CD4-positive, alpha-beta T cell treated with Interleukin-6 at 100 ng/mL for 8 hours (primary cell): Measurements from ENCODE around the gene SVBP.
"Not testable (repeated sequence)": the region's sequence is repeated elsewhere in the genome, so short reads cannot be mapped to it uniquely, and the experiment has no call there.

Source experiments
- DNase-seq: peaks from one replicate; pipeline ENCODE4 v3.0.0-alpha.2; 2020; ENCODE audit warnings: mixed read lengths, low spot score

Gene SVBP

DNA sequence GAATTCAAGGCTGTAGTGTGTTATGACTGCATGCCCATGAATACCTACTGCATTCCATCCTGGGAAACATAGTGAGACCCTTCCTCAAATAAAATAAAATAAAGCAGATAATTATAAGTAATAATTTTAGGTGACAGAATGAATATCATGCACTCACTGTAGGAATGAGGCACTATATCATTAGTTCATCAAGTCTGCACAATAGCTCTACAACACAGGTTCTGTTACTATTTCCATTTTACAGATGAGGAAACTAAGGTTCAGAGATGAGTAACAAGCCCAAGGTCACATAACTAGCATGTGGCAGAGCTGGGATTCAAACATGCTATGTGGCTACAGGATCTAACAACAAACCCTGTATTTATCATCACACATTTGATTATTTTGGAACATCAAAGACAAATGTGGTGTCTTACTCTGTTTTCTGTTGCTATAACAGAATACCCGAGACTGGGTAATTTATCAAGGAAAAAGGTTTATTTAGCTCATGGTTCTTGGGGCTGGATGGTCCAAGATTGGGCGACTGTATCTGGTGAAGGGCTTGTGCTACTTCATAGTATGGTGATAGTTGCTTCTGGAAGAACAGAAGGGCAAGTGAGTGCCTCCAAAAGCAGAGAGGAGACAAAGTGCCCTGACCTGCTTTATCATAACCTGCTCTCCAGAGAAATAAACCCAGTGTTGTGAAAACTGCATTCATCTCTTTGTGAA lies 24.4 kb upstream of the SVBP start:
- DNase-seq: no peak

DNA sequence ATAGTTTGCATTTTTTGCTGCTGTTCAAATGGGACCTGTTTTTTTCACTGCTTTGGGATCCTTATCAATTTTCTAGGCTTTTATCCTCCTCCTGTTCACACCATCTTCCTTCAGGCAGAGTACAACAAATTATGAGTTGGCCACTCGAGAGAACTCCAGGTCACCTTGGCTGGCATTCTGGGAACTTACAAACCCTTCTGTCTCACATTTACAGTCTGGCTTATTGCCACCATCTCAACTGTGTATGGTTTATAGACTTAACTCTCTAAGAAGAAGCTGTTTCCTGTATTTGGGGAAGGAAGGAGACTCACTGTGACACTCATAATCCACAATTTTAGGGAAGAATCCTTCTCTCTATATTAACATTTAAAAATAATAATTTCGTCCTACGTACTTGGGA lies 23.8 kb upstream of the SVBP start:
- DNase-seq: no peak

DNA sequence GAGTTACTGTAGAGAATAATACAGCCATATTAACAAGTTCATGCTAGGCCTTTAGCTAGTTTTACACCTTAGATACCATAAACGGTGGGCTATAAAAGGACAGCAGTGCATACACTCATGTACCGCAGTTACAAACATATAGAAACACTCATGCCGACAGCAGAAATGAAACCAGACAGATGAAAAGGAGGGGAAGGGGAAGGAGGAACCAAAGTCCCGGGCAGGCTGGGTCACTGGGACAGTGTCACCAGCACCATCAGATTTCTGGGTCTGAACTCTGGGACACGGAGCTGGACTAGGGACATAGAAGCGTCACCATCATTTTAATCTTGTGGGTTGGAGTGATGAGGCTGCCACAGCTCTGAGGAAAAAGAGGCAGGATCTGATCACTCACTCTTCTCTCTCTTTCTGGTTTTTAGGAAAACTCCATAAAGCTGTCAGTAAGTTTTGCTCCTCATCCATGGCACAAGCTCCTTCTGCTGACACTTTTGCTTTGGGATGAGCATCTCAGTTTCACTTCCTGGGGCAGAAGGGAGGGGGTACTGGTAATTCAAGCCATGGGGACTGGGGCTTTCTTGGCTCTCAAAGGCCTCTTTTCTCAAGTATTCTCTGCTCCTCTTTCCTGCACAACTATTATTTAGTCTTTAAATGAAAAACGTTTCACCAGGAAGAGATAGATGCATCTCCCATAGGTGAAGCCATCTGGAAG lies 21.4 kb upstream of the SVBP start:
- no peak for DNase-seq

DNA sequence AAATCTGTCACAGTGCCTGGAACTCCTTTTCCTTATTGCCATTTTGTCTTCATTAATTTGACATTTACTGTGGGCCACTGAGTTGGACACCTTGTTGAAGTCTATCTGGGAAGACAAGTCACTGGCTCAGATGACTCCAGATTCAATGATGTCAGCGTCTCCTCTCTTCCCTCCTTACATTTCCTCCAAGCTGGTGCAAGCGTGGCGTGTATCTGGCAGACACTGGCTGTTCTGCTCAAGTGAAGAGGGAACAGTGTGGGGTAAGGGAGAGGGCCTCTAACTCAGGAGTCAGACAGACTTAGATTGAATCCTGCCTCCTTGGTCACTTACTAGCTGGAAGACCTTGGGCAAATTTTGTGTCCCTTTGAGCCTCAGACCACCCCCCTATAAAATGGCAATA lies 20.5 kb upstream of the SVBP start:
- DNase-seq: no peak

DNA sequence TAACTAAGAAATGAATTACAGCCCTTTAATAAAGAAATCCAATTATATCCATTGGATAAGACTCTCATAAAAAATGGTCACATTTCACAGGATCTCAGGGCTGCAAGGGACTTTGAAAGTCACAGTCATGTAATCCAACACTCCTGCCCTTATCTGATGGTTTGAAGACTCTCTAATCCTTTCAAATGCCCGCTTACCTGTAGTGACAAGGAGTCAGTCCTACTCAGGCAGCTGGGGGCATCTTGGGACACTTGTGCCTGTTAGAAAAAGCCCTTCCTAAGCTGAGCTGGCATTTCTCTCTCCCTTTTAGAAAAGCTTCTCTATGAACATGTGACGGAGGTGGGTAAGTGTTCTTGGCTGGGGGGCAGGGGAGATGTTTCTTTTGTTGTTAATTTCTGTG lies 18.2 kb upstream of the SVBP start:
- DNase-seq: no peak

DNA sequence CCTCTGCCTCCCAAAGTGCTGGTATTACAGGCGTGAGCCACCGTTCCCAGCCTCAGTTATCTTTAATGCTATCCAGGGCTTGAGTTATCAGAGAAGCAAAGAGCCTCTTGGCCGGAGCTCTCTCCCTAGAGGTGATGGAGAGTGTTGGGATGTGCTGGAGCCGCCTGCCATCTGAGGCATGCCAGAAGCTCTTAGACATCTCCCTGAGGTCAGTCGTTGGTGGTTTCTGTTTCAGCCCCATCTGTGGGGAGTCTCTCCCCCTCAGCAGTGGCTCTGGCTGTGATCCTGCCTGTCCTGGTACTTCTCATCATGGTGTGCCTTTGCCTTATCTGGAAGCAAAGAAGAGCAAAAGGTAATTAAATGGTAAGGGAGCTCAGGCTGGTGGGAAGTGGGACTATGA lies 17.6 kb upstream of the SVBP start:
- no peak for DNase-seq

DNA sequence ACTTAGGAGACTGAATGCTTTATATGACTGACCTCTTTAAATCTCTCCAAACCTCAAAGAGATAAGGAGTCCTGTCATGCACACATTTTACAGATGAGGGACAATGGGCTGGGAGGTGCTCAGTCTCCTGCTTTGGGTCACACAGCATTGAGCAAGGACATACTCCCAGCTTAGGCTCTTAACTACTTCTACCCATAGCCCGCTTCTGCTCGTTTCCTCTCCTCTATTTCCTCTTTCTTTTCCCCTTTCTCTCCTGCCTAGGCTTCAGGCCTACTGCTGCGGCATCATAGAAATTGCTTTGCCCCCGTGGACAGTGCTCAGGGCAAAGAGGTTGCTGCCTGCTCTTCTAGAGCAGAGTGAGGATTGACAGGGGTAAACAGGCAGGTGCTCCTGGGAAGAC lies 16.8 kb upstream of the SVBP start:
- DNase-seq: no peak

DNA sequence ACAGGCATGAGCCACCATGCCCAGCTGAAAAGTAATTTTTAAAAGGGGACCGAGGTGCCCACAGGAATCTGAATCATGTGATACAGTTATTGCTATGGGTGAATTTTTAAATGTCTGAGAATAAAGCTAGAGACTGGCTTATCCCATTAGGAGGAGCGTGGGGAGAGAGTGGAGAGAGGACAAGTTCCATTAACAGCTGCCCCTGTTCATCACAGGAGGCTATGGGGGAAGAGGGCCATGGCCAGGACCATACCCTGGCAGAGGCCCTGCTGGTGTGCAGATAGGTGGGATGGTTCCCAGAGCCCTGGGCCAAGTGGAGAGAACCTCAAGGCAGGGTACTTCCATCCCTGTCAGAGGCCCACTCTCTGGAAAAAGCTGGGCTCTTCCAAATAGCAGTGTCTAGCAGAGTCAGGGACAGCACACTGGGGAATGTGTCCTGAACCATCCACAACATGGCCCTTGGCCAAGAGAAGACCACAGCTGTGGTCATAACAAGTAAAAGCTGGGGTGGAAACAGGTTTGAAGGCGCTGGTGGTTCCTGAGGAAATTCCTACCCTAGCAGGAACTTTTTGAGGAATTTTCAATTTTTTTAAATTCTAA lies 15.5 kb upstream of the SVBP start:
- no peak for DNase-seq

DNA sequence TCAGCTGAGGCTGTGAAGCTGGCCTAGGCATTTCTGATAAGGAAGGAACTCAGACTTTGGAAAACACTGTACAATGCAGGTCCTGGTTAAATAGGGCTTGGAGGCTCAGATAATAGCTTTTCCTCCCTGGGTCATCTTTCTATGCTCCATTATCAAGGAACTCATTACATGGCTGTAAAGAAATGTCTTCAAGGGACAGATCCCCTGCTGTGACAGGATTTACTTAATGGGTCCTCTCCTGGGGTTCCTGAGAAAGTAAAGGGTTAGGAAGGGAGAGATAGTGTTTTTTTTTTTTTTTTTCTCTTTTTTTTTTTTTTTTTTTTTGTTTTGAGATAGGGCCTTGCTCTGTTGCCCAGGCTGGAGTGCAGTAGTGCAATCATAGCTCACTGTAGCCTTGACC lies 14.1 kb upstream of the SVBP start:
- no peak for DNase-seq

DNA sequence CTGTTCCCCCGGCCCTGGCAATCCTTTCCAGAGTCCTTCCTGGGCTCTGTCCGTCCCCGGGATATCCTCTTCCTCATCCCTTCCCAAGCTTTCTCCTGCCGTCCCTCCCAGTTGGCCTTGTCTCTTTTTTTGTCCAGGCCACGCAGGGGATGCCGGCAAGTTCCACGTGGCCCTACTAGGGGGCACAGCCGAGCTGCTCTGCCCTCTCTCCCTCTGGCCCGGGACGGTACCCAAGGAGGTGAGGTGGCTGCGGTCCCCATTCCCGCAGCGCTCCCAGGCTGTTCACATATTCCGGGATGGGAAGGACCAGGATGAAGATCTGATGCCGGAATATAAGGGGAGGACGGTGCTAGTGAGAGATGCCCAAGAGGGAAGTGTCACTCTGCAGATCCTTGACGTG lies 13.4 kb upstream of the SVBP start:
- no peak for DNase-seq

DNA sequence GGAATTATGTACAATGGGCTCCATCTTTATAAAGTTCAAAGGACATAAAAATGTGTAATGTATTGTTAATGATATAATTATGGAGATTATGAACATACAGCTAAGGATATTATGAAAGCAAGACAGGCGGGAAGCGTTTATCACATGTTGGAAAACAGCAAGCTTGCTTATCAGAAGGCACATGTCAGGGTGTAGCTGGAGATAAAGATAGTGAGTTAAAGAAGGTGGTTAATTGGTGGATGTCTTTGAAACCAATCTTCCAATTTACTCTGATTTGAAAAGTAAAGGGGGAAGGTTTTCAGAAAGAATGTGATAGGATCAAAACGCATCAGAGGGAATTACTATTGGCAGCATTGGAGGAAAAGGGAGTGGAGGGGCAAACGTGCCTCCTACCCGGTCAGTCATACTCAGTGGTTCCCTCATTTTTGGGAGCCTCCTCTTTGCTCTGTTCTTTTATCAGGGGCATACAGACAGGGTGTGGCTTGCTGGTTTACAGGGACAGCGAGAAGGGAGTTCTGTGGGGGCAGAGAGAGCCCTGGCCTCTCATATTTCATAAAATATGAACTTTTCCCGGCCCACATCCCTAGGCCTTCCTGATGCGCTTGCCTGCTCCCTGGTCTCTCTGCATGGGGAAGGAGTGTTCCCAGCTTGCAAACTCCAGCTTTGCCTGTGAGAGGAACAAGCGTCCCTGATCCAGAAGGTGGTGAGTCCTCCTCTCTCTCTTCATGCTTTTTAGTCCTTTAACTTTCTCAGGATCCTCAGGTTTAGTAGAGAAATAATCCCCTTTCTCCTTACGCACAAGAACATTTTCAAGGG lies 8.0 kb upstream of the SVBP start:
- DNase-seq: no peak

DNA sequence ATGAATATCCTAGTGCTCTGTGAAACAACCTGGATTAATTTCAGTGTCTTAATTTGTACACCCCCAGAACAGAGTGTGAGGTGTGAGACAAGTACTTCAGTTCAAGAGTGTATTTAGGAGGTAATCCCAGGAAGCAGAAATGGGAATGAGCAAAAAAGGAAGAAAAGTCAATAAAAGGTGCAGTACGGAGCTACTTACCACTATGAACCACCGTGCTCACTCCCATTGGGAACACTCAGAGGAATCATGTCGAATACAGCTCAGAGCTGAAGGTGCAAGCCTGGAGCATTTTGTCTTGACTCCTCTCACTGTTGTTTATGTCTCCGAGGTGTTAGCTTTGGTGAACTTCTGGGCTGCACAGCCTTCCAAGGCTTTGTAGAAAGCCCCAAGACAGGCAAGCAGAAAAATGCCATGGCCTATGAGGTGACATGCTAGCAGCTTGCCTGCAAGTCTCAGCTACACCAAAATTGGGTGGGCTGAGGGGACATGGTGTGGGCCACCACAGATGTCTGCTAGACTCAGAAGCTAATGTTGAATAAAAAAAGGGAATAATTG lies 7.4 kb upstream of the SVBP start:
- DNase-seq: no peak

DNA sequence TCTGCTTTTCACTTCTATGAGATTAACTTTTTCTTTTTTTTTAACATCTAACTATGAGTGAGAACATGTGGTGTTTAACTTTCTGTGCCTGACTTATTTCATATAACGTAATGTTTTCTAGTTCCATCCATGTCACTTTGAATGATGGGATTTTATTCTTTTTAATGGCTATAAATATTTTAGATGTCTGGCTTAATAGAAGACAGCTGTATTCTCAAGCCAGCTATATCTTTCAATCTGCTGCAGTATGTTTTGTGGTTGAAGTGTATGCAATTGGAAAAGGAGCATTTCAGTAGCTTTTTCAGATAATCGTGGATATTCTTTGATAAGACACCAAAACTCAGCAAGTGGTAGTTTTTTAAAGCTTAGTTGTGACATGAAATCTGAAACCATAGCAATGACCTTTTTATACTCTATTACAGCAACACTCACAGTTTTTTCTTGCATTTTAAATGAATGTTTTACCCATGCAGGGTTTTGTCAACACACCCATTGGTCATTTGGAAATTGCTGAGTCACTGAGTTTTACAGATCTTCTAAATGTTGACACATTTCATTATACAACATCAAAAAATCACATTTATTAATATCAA lies 5.7 kb upstream of the SVBP start:
- no peak for DNase-seq

DNA sequence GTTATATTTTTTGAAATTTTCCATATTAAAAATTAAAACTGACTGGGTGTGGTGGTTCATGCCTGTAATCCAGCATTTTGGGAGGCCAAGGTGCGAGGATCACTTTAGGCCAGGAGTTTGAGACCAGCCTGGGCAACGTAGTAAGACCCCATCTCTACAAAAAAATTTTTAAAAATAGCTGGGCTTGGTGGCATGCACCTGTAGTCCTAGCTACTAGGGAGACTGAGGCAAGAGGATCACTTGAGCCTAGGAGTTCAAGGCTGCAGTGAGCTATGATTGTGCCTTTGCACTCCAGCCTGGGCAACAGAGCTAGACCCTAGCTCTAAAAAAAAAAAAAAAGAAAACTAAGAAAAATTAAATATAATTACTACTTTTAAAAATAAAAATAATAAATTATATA lies 4.5 kb upstream of the SVBP start:
- DNase-seq: no peak

DNA sequence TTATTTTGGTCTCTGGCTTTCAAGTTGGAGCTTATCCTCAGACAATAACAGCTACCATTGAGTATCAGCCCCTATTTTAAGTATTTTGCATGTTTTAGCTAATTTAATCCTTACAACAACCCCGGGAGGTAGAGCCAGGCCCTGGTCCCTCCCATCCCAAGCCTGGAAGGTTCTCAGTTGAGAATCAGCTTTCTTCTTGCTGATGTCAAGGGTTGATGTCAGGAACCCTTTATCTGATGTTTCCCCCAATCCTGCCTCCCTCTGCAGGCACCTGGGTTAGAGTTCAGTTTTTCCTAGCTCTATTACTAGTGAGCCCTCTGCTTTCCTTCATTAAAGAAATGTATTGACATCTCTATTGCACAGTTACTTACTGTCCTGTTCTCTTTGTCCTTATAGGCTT lies 3.6 kb upstream of the SVBP start:
- DNase-seq: no peak

DNA sequence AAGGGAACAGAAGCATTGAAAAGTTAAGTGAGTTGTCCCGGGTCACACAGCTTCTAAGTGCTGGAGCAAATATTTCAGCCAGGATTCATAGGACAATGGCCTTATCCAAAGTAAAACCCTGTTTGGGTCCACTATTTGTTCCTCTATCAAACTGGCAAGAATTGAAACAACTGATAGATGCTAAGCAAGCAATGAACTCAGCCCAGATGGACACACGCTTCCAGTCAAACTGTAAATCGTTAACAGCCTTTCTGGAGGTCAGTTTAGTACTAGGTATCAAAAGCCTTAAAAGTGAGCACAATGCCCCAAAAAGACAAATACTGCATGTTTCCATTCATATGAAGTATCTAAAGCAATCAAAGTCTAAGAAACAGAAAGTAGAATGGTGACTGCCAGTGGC lies 779 bp upstream of the SVBP start:
- DNase-seq: no peak

DNA sequence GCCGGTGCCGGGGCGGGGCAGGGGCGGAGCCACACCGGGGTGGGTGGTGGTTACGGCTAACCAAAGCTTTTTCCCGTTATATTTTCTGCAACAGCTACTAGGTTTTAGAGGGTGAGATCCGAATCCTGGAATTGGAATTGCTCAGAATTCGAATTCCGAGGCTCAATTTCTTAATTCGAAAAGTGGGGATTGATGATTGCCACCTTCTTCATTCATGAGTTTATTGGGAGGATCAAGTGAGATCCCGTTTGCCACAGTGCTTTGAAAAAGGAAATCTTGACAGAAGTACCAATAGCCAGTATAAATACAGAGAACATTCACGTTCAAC lies 207 bp upstream of the SVBP start:
- DNase-seq: no peak

DNA sequence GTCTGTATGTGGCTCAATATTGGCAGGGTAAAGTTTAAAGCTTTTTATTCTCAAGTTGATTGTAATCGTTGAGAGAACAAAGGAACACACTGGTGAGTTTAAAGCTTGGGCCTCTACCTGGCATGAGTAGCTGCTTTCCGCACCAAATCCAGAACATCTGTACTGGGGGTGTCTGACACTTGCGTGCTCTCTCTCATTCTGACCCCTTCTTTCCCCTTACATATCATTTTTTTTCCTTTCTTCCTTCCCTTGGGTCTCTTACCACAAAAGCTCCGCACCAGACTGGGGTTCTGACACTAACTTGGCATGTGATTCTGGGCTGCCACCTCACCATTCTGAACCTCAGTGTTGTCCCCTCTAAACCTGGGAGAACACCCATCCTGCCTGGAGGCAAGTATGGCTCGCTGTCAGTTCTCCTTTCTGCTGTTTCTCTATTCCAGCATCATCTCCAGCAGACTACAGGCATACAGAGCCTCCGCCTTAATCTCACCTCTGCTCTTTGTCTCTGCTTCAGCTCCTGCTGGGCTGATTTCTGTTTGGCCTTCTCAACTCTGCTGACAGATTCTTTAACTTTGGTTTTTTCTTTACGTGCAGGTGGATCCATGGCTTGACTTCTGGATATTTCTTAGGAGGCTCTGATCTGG lies 1.1 kb downstream of the SVBP start:
- no peak for DNase-seq

DNA sequence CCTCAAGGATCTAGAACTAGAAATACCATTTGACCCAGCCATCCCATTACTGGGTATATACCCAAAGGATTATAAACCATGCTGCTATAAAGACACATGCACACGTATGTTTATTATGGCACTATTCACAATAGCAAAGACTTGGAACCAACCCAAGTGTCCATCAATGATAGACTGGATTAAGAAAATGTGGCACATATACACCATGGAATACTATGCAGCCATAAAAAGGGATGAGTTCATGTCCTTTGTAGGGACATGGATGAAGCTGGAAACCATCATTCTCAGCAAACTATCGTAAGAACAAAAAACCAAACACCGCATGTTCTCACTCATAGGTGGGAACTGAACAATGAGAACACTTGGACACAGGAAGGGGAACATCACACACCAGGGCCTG lies 2.4 kb downstream of the SVBP start:
- not testable (repeated sequence) for DNase-seq

DNA sequence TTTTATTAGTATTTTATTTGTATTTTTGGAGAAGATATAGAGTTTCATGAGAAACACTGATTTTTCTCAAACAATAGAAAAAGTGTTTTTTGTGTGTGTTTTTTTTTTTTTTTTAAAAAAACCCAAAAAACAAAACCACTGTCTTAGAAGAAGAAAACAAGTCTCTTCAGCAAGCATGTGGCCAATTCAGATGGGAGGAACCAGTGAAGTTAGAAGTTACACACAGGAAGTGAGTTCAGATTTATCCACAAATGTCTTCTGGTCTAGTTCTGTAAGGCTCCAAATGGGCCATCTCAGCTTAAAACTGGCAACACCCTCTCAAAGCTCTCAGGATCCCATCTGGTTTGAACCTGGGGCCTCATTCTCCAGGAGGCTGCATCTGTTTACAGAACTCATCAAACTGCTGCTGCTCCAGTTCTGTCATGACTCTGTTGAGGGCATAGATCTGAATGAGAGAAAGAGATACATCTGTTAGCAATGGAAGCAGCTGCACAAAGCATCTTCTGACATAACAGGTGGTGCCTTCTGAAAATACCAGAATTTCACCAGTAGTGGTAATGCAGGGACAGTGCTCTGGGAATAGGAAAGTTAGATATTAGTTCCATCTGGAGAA lies 10.0 kb downstream of the SVBP start:
- no peak for DNase-seq

DNA sequence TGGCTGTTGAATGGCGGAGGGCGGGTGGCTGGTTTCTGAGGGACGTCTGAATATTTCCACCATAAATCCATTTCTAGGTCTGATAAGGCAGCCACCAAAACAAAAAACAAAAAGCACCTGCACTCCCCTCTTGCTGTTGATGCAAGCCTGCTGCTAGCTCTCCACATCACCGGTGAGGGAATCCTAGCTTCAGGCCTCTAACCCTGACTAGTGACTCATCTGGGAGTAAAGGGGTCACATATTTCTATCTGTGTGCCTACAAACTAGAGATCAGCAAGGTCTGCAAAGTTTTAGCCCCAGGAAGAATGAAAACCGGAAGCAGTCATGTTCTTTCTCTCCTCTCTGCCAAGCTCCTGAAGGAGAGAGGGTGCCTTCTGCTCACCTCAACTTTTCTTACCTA lies 10.6 kb downstream of the SVBP start:
- DNase-seq: no peak
